NCI-H524 (cell line): Measurements from ENCODE around the gene CENPT.

Source experiments
- DNase-seq, 2 experiments: peaks; one replicate each; lab custom pipeline; 2025; lab: John Stamatoyannopoulos, UW

Gene CENPT, protein sequence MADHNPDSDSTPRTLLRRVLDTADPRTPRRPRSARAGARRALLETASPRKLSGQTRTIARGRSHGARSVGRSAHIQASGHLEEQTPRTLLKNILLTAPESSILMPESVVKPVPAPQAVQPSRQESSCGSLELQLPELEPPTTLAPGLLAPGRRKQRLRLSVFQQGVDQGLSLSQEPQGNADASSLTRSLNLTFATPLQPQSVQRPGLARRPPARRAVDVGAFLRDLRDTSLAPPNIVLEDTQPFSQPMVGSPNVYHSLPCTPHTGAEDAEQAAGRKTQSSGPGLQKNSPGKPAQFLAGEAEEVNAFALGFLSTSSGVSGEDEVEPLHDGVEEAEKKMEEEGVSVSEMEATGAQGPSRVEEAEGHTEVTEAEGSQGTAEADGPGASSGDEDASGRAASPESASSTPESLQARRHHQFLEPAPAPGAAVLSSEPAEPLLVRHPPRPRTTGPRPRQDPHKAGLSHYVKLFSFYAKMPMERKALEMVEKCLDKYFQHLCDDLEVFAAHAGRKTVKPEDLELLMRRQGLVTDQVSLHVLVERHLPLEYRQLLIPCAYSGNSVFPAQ

DNA sequence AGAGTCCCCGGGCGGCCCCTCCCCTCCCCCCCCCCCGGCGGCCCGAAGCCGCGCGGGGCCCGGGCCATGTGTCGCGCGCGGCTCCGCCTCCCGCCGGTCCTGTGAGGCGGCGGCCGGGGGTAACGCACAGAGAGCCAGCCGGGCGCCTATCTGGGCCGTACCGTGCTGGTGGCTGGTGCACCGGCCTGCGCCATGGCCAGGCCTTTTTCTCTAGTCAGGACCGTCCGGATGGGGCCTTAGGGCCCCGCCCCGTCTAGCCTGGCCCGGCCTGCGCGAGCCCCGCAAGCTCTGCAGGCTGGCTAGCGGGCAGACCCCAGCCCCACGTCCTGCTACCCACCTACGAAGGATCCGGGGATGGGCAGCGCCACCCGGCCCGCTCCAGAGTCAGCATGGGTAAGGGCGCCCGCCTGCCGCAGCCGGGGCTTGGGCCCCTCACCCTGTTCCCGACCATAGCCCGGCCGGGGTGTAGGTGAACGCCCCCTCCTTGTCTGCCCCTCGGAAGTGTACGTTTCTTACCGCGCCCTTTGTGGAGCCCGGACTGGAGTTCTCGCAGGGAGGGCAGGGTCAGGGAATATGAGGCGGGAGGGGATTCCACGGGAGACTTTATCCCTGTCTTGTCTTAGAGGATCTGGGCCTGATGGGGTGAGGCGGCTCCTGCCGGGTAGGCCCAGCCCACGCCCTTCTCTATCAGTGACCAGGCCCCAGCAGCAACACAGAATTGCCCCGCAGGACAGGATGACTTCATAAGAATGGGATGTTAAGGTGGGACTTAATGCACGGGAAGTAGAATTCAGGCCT is at the start of gene CENPT:
Gene CENPT, minus strand, starts transcription at position 630 of the 798 bp plus-strand sequence. CDS start 13,834 bp downstream, outside the sequence.
- peak; percentile 66 to 75 for DNase-seq

DNA sequence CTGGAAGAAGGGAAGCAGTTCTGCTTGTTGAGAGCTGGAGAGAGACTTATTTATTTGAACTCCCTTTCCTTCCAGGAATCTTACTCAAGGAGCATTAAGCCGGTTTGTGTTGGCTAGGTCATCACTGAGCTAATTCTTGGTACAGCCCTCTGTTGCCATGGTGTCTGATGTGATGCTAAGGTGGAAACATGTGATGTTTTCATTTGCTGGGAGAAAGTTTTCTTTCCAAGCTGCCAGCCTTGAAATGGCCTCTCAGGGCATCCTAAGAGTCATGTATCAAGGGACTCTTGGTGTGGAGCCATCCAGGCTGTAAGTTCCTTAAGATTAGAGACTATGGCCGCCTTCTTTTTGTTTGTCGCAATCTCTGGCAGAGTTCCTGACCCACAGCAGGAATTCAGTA is 49.7 kb upstream of the CENPT start:
- DNase-seq, result no peak

DNA sequence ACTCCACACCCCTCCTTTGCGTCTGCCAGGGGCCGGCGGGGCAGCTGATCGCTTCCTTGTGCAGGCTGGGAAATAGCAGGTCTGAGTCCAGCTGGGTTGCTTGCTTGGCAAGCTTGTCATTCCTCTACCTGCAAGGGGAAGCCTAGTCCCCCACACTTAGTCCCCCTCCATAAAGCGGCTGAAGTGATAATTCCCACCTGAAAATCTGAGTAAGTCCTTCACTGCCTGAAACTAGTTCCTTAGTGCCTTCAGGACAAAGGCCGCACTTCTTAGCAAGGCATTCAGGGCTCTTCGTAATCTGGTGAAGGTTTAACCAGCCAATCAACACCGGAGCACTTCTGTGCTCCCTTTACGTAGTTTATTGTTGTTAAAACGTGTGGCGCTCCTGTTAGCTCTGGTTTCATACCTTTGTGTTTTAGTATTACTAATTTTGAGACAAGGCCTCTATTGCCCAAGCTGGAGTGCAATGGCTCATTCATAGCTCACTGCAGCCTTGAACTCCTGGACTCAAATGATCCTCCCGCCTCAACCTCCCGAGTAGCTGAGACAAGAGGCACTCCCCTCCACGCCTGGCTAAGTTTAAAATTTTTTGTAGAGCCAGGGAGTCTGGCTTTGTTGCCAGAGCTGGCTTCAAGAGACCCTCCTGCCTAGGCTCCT is 46.4 kb upstream of the CENPT start:
- peak in 1 of 2 experiments; percentile 24 for DNase-seq

DNA sequence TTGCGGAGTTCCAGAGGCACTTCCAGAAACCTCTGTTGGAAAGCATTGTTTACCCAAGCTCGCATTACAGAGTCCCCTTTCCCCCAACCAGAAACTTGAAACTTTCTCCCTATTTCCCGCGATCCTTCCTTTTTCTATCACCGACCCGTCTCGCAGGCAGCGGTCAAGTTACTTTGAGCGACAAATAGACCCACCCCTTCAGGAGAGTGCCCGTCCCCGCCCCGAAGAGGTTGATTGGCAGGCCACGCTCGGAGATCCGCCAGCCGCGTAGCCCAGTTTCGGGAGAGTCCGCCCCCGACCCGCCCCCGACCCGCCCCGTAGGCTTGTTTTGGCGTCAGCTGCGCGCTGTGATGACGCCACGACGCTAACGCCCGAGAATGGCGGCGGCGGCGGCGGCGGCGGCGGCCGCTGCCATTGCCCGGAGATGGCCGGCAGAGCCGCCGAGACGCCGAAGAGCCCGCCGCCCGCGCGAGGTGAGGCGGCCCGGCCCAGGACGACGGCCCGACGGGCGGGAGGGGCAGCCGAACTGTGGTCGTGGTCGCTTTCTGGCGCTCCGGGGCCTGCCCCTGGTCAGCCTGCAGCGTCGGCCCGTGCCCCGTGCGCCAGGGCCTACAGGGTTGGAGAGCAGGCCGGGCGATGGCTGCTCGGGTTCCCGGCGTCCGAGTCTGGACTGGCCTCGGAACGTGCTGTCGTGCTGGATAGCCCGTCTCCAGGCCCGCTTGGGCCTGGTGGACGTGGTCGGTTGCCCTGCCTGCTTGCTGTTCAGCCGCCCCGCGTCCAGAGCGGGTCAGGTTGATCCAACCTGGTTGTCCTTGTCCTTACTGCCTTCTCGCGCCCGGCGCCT is 45.6 kb upstream of the CENPT start, which contains the start of gene PSKH1:
Gene PSKH1, plus strand, starts transcription at position 356 of the 844 bp plus-strand sequence. CDS start 15,496 bp downstream, outside the sequence.
- peak; percentile 87 to 94 for DNase-seq

DNA sequence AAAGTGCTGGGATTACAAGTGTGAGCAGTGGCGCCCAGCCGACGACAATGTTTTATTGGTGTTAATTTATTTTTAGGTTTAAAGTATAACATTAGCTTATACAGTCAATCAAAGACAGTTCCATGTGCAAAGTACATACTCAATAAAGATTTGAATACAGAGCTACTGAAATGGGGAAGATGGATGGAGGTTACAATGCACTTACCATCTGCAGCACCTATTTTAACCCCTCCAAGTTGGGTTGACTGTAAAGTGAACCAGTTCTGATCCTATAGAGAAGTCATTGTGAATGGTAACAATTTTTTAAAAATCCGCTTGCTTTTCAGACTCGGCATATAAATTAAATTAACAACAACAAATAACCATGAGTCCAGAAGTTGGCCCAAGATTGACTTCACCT is 44.9 kb upstream of the CENPT start:
- DNase-seq, result no peak

DNA sequence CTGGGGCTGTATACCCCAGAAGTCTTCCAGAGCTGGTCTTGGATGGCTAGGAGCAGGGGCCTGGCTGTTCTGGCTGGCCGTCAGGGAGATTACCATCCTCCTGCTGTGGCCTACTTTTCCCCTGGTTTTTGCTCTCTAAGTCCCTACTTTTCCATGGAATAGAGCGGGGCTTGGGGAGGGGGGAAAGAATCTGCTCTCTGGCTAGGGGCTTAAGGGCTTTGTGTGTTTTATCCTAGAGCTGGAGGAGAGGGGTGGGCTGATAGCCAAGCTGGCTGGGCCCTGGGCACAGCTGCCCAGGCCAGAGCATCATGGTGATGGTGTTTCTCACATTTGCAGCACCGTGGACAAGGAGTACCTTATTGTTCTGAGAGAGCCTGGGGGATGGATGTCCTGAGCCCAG is 40.8 kb upstream of the CENPT start:
- no peak for DNase-seq

DNA sequence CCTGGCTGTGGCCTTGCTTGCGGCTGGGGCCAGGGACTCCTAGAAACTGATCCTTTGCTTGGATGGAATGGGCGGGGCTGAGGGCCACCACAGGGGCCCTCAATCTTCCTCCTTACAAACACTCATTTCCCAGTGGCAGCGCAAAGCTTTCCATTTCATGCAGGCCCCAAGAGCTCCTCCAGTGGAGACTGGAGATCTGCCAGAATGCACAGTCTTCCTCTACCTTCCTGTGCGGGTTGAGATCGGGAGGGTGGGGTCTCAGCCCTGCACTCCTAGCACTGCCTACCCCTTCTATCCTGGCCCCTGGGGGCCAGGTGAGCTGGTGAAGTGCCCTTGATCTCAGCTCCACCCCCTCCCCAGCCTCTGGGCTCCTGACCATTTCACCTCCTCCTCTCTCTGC is 38.9 kb upstream of the CENPT start:
- DNase-seq, result no peak

DNA sequence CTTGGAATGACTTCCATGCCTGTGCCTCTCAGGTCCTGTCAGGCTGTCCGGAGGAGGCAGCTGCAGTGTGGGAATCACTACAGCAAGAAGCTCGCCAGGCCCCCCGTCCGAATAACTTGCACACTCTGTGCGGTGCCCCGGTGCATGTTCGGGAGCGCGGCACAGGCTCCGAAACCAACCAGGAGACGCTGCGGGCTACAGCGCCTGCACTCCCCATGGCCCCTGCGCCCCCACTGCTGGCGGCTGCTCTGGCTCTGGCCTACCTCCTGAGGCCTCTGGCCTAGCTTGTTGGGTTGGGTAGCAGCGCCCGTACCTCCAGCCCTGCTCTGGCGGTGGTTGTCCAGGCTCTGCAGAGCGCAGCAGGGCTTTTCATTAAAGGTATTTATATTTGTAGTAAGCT is 38.5 kb upstream of the CENPT start:
- DNase-seq, result no peak

DNA sequence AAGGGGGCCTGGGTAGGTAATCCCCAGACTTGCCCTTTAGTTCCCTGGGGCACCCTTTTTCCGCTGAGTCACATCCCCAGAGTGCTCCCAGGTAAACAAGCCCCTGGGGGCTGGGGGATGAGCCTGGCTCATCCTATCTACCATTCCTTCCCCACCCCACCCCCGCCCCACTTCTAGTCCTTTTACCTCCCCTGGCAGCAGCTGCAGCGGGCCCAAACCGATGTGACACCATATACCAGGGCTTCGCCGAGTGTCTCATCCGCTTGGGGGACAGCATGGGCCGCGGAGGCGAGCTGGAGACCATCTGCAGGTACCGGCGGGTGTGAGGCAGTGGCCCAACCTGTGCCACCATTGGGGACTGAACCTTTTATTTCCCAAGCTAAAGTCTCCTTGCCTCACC is 38.1 kb upstream of the CENPT start:
- no peak for DNase-seq

DNA sequence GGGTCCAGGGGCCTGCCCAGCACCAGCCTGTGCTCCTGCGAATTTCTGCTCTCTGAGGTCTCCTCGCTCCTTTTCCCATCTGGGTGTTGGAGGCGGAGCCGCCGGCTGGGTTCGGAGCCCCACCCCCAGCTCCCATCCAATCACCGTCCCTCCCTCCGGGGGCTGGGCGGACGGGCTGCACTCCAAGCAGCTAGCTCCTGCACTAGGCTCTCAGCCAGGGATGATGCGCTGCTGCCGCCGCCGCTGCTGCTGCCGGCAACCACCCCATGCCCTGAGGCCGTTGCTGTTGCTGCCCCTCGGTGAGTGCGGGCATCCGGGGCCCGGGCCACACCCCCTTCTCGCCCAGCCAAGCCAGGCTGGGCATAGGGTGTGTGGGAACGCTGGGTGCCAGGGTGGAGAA is 37.2 kb upstream of the CENPT start, which contains the start of gene NRN1L:
Gene NRN1L, plus strand, starts transcription at position 202 of the 400 bp plus-strand sequence. Its CDS starts 19 bp downstream, at position 221.
- DNase-seq, result no peak

DNA sequence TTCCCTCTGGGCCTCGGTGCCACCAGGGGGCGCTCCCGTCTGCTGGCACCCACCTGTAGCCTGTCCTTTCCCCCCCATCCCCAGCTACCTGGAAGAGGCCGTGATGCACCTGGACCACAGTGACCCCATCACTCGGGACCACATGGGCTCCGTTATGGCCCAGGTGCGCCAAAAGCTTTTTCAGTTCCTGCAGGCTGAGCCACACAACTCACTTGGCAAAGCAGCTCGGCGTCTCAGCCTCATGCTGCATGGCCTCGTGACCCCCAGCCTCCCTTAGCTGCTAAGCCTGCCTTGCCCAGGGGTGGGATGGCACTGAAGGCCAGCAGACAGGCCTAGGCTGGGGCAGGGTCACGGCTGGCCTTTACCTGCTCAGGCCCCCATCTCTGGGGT is 36.4 kb upstream of the CENPT start:
- DNase-seq, result peak in 1 of 2 experiments; percentile 17

DNA sequence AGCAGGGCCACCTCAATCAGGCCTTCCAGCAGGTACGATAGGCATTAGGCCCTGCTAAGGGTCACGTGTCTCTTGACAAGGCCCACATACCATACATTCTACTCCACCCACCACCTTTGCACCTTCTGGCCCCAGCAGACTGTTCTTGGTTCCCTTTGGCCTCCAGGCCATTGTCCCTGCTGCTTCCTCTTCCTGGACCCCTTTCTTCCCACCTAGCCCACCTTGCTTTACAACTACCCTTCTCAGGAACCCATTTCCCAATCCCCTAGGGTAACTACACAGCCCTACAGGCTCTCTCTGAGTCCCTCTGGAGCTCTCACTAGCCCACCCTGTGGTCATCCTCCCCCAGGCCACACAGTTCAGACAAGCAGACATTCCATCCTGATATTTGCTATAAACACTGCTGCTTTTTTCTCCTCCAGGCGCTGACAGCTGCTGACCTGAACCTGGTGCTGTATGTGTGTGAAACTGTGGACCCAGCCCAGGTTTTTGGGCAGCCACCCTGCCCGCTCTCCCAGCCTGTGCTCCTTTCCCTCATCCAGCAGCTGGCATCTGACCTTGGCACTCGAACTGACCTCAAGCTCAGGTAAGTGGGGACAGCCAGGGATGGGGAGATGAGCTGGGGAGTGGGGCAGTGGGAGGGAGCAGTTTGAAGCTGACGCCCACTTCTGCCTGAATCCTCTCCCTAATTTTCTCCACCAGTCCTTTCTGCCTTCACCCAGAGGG is 35.8 kb upstream of the CENPT start:
- DNase-seq, result no peak

DNA sequence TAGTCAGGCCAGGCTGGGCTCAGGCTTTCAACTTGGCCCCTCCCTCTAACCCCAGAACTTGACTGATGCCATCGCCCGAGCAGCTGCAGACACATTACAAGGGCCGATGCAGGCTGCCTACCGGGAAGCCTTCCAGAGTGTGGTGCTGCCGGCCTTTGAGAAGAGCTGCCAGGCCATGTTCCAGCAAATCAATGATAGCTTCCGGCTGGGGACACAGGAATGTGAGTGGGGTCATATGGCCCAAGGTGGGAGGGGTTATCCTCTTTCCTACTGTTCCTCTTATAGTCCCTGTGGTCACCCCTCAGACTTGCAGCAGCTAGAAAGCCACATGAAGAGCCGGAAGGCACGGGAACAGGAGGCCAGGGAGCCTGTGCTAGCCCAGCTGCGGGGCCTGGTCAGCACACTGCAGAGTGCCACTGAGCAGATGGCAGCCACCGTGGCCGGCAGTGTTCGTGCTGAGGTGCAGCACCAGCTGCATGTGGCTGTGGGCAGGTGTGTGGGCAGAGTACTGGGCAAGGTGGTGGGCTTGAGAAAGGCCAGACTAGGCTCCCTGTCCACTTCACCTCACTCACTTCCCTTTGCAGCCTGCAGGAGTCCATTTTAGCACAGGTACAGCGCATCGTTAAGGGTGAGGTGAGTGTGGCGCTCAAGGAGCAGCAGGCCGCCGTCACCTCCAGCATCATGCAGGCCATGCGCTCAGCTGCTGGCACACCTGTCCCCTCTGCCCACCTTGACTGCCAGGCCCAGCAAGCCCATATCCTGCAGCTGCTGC is 35.1 kb upstream of the CENPT start:
- DNase-seq, result no peak

DNA sequence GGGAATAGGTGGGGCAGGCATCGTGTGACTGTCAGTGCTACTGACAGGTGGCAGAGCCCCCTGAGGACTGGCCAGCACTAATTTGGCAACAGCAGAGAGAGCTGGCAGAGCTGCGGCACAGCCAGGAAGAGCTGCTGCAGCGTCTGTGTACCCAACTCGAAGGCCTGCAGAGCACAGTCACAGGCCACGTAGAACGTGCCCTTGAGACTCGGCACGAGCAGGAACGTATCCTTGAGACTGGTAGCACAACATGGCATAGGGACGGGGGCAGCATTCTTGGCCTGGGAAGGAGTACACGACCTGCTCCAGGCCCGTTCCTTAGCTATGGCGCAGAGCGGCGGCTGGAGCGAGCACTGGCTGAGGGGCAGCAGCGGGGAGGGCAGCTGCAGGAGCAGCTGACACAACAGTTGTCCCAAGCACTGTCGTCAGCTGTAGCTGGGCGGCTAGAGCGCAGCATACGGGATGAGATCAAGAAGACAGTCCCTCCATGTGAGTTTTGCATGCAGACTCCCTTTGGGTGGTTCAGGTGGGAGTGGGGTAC is 34.2 kb upstream of the CENPT start:
- no peak for DNase-seq

DNA sequence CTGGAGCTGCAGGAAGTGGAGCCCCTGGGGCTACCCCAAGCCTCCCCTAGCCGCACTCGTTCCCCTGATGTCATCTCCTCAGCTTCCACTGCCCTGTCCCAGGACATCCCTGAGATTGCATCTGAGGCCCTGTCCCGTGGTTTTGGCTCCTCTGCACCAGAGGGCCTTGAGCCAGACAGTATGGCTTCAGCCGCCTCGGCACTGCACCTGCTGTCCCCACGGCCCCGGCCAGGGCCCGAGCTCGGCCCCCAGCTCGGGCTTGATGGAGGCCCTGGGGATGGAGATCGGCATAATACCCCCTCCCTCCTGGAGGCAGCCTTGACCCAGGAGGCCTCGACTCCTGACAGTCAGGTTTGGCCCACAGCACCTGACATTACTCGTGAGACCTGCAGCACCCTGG is 33.1 kb upstream of the CENPT start:
- DNase-seq, result no peak

DNA sequence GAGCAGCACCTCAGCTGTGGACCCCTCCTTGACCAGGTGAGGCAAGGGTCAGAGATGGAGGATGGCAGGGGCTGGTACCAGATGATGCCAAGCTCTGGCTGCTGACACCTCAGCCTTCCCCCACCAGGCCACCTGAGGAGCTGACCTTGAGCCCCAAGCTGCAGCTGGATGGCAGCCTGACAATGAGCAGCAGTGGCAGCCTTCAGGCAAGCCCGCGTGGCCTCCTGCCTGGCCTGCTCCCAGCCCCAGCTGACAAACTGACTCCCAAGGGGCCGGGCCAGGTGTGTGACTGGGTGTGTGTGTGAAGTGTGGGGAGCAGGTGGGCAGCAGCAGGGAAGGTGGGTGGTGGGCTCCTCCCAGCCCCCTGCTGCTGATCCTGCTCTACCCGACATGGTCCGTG is 32.4 kb upstream of the CENPT start:
- no peak for DNase-seq

DNA sequence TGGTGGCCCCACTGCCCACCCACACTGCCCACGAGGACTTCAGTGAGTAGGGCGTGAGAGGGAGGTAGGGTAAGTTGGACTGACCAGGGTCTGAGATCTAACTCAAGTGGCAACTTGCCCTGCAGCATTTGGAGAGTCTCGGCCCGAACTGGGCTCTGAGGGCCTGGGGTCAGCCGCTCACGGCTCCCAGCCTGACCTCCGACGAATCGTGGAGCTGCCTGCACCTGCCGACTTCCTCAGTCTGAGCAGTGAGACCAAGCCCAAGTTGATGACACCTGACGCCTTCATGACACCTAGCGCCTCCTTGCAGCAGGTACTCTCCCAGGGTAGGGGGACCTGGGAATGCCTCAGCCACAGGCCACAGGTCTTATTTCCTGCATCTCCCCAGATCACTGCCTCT is 32.0 kb upstream of the CENPT start:
- no peak for DNase-seq

DNA sequence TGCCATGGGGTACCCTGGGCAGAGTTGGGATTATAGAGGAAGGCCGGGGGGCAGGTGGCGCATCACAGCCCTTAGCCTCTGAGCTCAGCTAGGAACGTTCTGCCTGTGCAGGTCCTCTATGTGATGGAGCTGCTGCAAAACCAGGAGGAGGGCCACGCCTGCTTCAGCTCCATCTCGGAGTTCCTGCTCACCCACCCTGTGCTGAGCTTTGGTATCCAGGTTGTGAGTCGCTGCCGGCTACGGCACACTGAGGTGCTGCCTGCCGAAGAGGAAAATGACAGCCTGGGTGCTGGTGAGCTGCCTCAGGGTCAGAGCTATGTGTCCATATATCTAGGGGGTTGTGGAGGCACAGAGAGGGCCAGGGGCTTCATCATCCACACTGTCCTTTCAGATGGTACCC is 31.4 kb upstream of the CENPT start:
- no peak for DNase-seq

DNA sequence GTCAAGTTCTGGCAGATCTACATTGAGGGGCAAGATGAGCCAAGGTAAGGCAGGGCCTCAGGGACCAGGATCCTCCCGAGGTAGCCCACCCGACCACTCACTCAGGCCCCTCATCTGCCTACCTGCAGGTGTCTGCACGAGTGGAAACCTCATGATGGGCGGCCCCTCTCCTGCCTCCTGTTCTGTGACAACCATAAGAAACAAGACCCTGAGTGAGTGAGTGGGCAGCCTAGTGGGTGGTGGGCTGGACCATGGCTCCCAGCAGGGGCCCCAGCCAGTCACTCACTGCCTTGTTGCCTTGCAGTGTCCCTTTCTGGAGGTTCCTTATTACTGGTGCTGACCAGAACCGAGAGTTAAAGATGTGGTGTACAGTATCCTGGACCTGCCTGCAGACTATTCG is 30.7 kb upstream of the CENPT start:
- no peak for DNase-seq
